Measurements from ENCODE around the gene TEX26. TPM values are rescaled to one million over a fixed set of nuclear protein-coding genes. Genes with fewer than 3 reads are reported as not detected.

Gene TEX26
- total RNA-seq, 2 experiments from 2014 or later = not detected

- ATAC-seq = no peak
- Mint-ChIP-seq H3K27ac (no peak overlapping the region), H3K27me3 (peaks cover 69% of the 10 kb centered on the region), H3K36me3 (no peaks in the 10 kb centered on the region), H3K9me3 (ENCODE audit: low read depth) (no peaks in the 10 kb centered on the region), H3K4me1 (peaks cover 11% of the 10 kb centered on the region), H3K4me3 (no peak overlapping the region)
- CTCF ChIA-PET = no interaction called here
- no peak for DNase-seq
These were observed 25.9 kb upstream of the TEX26 start for GRCh38 chr13:30906411-30907051.

DNA sequence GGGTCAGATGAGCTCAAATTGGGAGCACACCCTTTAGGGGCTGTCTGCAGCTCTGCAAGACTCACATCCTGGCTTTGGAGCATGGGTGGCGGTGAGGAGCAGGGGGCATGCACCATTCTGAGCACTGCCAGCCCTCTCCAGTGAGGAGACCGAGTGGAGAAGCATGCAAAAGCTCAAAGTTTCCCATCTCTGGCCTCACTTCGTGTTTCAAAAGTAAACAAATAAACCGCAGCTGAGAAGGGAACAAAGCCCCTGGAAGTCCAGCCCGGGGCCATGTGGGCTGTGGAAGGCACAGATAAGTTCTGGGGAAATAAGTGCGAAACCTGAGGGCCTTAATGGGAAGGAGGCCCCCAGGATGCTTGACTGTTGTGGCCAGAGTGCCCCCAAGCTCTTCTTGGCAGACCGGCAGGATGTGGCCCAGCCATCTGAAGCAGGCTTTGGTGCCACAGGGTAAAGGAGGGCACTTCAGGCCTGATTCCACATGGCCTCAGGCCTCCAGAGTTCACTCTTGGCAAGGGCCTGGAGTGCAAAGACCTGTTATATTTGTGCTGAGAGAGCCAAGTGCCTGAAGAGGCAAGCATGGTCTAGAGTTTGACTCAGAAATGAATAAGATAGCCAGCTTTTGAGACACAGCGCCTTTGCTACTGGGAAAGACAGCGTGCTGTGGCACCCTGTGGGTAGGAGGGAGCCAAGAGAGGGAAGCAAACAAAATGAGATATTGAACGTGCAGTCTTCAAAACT lies 25.2 kb upstream of the TEX26 start:
- no peak for DNase-seq
- peaks cover 11% of the 10 kb centered on the region for H3K4me1 Mint-ChIP-seq
- H3K4me3 Mint-ChIP-seq = no peak overlapping the region
- H3K27ac Mint-ChIP-seq = no peak overlapping the region
- peaks cover 68% of the 10 kb centered on the region for H3K27me3 Mint-ChIP-seq
- CTCF ChIA-PET = no interaction called here
- no peaks in the 10 kb centered on the region for H3K36me3 Mint-ChIP-seq
- no peak for ATAC-seq
- H3K9me3 Mint-ChIP-seq (ENCODE audit: low read depth) = no peaks in the 10 kb centered on the region

DNA sequence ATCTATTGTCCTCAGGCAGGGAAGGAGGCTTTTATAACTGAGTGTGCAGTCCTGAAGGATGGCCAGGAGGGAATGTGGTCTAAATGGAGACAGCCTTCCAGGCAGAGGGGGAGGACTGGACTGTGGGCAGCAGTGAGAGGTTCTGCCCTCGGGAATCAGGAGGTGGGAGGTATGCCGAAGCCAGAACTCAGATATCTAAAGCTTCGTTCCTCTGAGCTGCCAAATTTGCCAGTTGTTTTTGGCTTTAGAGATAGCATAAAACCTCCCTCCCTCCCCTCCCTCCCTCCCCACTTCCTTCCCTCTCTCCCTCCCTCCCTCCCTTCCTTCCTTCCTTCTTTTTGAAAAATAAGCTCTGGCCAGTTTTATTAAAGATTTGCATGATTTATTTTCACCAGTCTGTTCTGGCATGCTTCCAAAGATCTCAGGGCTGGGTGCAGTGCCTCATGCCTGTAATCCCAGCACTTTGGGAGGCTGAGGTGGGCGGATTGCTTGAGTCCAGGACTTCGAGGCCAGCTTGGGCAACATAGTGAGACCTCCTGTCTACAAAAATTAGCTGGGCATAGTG lies 24.0 kb upstream of the TEX26 start:
- no peak for ATAC-seq
- CTCF ChIA-PET = no interaction called here
- Mint-ChIP-seq H3K36me3 (no peaks in the 10 kb centered on the region), H3K4me3 (no peak overlapping the region), H3K4me1 (peaks cover 11% of the 10 kb centered on the region), H3K27ac (no peak overlapping the region), H3K27me3 (peaks cover 66% of the 10 kb centered on the region), H3K9me3 (ENCODE audit: low read depth) (no peaks in the 10 kb centered on the region)
- DNase-seq = no peak

DNA sequence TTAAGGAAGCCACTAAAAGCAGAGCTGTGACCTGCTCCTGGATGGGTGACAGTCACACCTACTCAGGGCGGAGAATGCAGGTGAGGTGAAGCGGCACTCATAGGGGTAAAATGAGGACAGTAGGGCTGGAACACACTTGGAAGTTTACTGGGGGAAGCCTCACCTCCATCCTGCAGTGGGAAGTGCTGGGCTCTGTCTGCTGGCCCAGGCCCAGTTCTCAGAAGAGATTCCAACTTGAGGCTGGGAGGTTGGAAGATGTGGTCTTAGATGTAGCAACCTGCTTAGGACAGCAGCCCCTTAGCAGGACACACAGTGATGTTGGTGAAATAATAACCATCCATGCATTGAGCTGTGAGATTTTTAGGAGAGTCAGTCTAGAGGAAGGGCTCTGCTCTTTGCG lies 21.8 kb upstream of the TEX26 start:
- peaks cover 58% of the 10 kb centered on the region for H3K27me3 Mint-ChIP-seq
- CTCF ChIA-PET = no interaction called here

GRCh38 chr13:30915691-30916541 lies 16.5 kb upstream of the TEX26 start:
- no peak overlapping the region for H3K4me3 Mint-ChIP-seq
- peaks cover 54% of the 10 kb centered on the region for H3K27me3 Mint-ChIP-seq
- ATAC-seq = no peak
- H3K9me3 Mint-ChIP-seq (ENCODE audit: low read depth) = no peaks in the 10 kb centered on the region
- no peaks in the 10 kb centered on the region for H3K36me3 Mint-ChIP-seq
- H3K27ac Mint-ChIP-seq = no peak overlapping the region
- no peak for DNase-seq
- H3K4me1 Mint-ChIP-seq = no peaks in the 10 kb centered on the region
- CTCF ChIA-PET = no interaction called here

More for the DNA sequence above, 21.8 kb upstream of the TEX26 start:
- H3K9me3 Mint-ChIP-seq (ENCODE audit: low read depth) = no peaks in the 10 kb centered on the region
- no peak overlapping the region for H3K4me3 Mint-ChIP-seq
- no peak for DNase-seq
- no peak for ATAC-seq
- H3K27ac Mint-ChIP-seq = no peak overlapping the region
- peaks cover 9% of the 10 kb centered on the region for H3K4me1 Mint-ChIP-seq
- H3K36me3 Mint-ChIP-seq = no peaks in the 10 kb centered on the region

DNA sequence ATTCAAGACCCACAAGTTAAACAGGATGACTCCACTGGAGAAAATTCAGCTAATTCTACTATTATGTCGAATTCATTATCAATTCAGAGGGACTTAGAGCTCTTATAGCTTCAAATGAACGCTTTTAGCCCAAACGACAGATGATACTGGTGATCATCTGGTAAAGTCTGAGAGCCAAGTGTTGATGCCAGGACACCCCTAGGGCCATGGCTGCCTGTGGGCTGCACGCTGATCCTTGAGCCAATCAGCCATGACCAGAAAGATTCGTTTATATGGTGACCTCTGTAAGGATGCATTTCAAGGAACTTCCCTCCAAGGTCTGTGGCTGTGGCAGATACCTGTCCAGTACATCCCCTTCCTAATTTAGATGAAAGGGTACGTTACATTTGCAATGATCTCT lies 15.5 kb upstream of the TEX26 start:
- Mint-ChIP-seq H3K36me3 (no peaks in the 10 kb centered on the region), H3K9me3 (ENCODE audit: low read depth) (no peaks in the 10 kb centered on the region), H3K4me1 (no peaks in the 10 kb centered on the region), H3K4me3 (no peak overlapping the region), H3K27ac (no peak overlapping the region), H3K27me3 (peaks cover 52% of the 10 kb centered on the region)
- no peak for ATAC-seq
- no peak for DNase-seq
- CTCF ChIA-PET = no interaction called here

DNA sequence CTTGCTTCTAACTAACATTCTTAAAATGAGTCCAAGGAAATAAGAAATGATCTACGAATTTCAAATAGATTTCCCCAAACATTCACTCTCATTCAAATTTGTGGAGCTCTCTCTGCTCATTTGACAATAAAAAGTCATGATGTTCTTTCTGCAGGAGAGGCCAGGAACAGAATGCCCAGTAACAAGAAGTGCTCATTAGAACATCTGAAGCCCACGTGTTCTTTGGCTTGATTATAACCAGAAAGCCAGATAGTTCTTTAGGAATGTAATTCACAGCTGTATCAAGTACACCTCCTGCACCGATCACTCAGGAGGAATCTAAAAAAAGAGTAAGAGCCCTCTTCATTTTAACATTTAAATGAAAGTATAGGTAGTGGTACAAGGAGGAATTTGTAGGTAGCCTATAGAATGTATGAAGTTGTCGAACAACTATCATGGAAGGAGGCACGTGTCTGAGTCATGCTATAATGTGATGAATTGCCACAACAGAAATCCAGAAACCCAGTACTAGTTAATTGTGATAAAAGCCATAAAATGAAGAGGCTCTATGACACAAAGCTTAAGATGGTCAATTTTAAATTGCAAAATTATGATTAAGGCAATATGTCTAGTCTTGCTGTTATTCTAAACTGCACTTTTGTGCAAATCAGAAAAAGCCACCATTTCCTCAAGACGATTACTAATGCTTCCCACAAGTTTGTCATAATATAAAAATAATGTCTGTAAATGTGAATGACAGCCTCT lies 13.6 kb upstream of the TEX26 start:
- DNase-seq (no peak), ATAC-seq (no peak)
- Mint-ChIP-seq H3K4me3 (no peak overlapping the region), H3K4me1 (peaks cover under 1% of the 10 kb centered on the region), H3K27ac (no peak overlapping the region), H3K36me3 (no peaks in the 10 kb centered on the region), H3K27me3 (peaks cover 50% of the 10 kb centered on the region), H3K9me3 (ENCODE audit: low read depth) (no peaks in the 10 kb centered on the region)
- CTCF ChIA-PET = no interaction called here

DNA sequence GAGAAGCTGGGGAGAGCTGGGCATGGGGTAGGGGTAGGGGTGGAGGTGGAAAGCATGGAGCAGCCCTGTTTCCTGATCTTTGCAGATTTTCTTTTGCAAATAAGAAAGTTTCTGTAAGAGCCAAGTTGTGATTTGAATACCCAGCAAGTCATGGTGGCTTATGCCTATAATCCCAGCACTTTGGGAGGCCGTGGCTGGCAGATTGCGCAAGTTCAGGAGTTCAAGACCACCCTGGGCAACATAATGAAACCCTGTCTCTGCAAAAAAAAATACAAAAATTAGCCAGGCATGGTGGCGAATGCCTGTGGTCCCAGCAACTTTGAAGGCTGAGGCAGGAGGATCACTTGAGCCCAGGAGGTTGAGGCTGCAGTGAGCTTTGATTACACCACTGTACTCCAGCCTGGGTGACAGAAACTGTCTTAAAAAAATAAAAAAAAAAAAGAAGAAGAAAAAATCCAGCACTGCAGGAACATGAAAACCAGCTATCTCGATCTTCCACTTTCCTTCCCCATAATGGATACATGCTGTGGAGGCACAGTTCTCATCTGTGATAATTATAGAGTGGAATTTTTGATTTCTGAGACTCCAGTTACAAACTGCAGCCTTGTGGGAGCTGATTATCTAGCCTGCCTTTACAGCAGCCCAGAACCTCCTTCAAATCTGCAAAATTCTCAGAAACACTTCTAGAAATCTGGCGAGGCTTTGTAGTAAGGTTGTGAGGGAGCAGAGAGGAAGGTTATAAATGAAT lies 12.1 kb upstream of the TEX26 start:
- Mint-ChIP-seq H3K9me3 (ENCODE audit: low read depth) (no peaks in the 10 kb centered on the region), H3K4me1 (peaks cover 1% of the 10 kb centered on the region), H3K27ac (no peak overlapping the region), H3K36me3 (no peaks in the 10 kb centered on the region), H3K27me3 (peaks cover 44% of the 10 kb centered on the region), H3K4me3 (no peak overlapping the region)
- CTCF ChIA-PET = no interaction called here
- ATAC-seq (no peak), DNase-seq (no peak)

- Mint-ChIP-seq H3K27ac (peak overlapping the region; percentile 4), H3K4me3 (no peak overlapping the region), H3K27me3 (peaks cover 44% of the 10 kb centered on the region), H3K9me3 (ENCODE audit: low read depth) (no peaks in the 10 kb centered on the region), H3K36me3 (no peaks in the 10 kb centered on the region), H3K4me1 (peaks cover 5% of the 10 kb centered on the region)
- DNase-seq (no peak), ATAC-seq (no peak)
- CTCF ChIA-PET = no interaction called here
These were observed 9.0 kb upstream of the TEX26 start for GRCh38 chr13:30923418-30923817.

GRCh38 chr13:30924721-30925120 lies 7.7 kb upstream of the TEX26 start:
- Mint-ChIP-seq H3K27me3 (peaks cover 45% of the 10 kb centered on the region), H3K4me3 (no peak overlapping the region), H3K4me1 (peaks cover 5% of the 10 kb centered on the region), H3K36me3 (no peaks in the 10 kb centered on the region), H3K9me3 (ENCODE audit: low read depth) (no peaks in the 10 kb centered on the region), H3K27ac (no peak overlapping the region)
- DNase-seq (no peak), ATAC-seq (no peak)
- CTCF ChIA-PET = no interaction called here

- DNase-seq = no peak
- H3K4me1 Mint-ChIP-seq = peaks cover 5% of the 10 kb centered on the region
- no peaks in the 10 kb centered on the region for H3K36me3 Mint-ChIP-seq
- no peak for ATAC-seq
- H3K4me3 Mint-ChIP-seq = no peak overlapping the region
- CTCF ChIA-PET = no interaction called here
- H3K27me3 Mint-ChIP-seq = peaks cover 50% of the 10 kb centered on the region
- H3K27ac Mint-ChIP-seq = no peak overlapping the region
- H3K9me3 Mint-ChIP-seq (ENCODE audit: low read depth) = no peaks in the 10 kb centered on the region
These were observed 7.0 kb upstream of the TEX26 start for GRCh38 chr13:30925429-30925828.

- no peak for ATAC-seq
- H3K27ac Mint-ChIP-seq = no peak overlapping the region
- CTCF ChIA-PET = interaction anchor here (0.7 kb wide), 1 partner anchor 176 kb away, joined by 4 read pairs; no protein-coding TSS in a partner anchor
- no peaks in the 10 kb centered on the region for H3K9me3 Mint-ChIP-seq (ENCODE audit: low read depth)
- no peak for DNase-seq
- no peak overlapping the region for H3K4me3 Mint-ChIP-seq
- peaks cover 56% of the 10 kb centered on the region for H3K27me3 Mint-ChIP-seq
- peaks cover 5% of the 10 kb centered on the region for H3K4me1 Mint-ChIP-seq
- H3K36me3 Mint-ChIP-seq = no peaks in the 10 kb centered on the region
These were observed 5.7 kb upstream of the TEX26 start for GRCh38 chr13:30926781-30927180.
